GM06990 (cell line): ENCODE data around the gene IFI30.

Experiments
- DNase-seq: peaks from one replicate; pipeline ENCODE4 v3.0.0-alpha.2; 2011; ENCODE audit not compliant: insufficient read length; ENCODE audit errors: extremely low read depth
- H3K27me3 ChIP-seq: replicated peaks from 2 replicates; pipeline ENCODE4 v1.6.0; 2011; ENCODE audit warnings: low read length; ENCODE audit not compliant: control insufficient read depth, insufficient read depth
- H3K36me3 ChIP-seq: 2 replicates; pipeline ENCODE4 v1.5.1; 2011; ENCODE audit warnings: low read length; ENCODE audit not compliant: control insufficient read depth, insufficient read depth
- H3K4me3 ChIP-seq: replicated peaks from 2 replicates; pipeline ENCODE4 v1.5.1; 2011; ENCODE audit warnings: low read depth, mild to moderate bottlenecking, control low read depth, low read length
- CTCF ChIP-seq: IDR thresholded peaks from 2 replicates; pipeline ENCODE4 v1.5.1; 2011; ENCODE audit warnings: low read length, control low read depth, mild to moderate bottlenecking, inconsistent platforms; ENCODE audit not compliant: insufficient read depth, poor library complexity, severe bottlenecking

The IFI30 gene

GRCh38 chr19:18140473-18140872 is 33.1 kb upstream of the IFI30 start:
- DNase-seq, result no peak
- H3K27me3 ChIP-seq, result no peaks in the 10 kb centered on the region
- no peak overlapping the region for H3K4me3 ChIP-seq
- peaks cover 37% of the 10 kb centered on the region for H3K36me3 ChIP-seq
- TF ChIP-seq CTCF, result no peak

DNA sequence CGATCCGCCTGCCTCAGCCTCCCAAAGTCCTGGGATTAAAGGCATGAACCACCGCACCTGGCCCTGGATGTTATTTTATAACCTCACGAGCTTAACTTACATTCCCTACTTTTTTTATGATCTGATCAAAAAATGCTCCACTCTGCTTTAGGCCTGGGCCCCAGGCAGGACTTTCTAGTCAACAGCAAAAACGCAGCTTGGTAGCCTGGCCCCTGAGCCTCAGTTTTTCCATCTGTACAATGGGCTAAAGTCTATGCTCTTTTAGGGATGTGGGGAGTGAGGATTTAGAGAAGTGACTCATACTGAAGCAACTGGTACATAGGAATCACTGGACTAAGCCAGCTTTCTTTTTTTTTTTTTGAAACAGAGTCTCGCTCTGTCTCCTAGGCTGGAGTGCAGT is 32.6 kb upstream of the IFI30 start:
- no peak for TF ChIP-seq CTCF
- Histone ChIP-seq H3K4me3 (no peak overlapping the region), H3K27me3 (no peaks in the 10 kb centered on the region), H3K36me3 (peaks cover 40% of the 10 kb centered on the region)
- DNase-seq, result no peak

DNA sequence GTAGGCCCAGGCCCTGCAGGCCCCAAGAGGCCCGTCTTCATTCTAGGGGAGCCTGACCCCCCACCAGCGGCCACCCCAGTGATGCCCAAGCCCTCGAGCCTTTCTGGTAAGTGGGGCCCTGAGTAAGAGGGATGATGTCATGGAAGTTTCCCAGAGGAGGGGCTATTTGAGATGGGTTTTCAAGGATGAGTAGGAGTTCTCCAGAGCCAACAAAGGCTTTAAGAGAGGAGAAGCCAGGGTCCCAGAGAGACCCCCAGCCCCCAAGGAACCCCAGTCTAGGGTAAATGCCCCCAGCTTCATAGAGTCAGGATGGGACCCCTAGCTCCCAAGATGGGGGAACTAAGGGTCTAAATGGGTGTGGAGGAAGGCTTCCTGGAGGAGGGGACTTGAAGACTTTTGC is 29.7 kb upstream of the IFI30 start:
- Histone ChIP-seq H3K27me3 (no peaks in the 10 kb centered on the region), H3K36me3 (peaks cover 36% of the 10 kb centered on the region), H3K4me3 (no peak overlapping the region)
- DNase-seq, result no peak
- no peak for TF ChIP-seq CTCF

GRCh38 chr19:18144361-18144760 is 29.3 kb upstream of the IFI30 start:
- DNase-seq, result no peak
- TF ChIP-seq CTCF, result no peak
- Histone ChIP-seq H3K36me3 (peaks cover 35% of the 10 kb centered on the region), H3K4me3 (no peak overlapping the region), H3K27me3 (no peaks in the 10 kb centered on the region)

GRCh38 chr19:18144906-18145305 is 28.7 kb upstream of the IFI30 start:
- Histone ChIP-seq H3K36me3 (peaks cover 37% of the 10 kb centered on the region), H3K4me3 (no peak overlapping the region), H3K27me3 (no peaks in the 10 kb centered on the region)
- no peak for DNase-seq
- no peak for TF ChIP-seq CTCF

GRCh38 chr19:18145391-18145999 is 28.1 kb upstream of the IFI30 start:
- no peaks in the 10 kb centered on the region for H3K27me3 ChIP-seq
- H3K4me3 ChIP-seq, result no peak overlapping the region
- no peak for TF ChIP-seq CTCF
- DNase-seq, result no peak
- H3K36me3 ChIP-seq, result peaks cover 36% of the 10 kb centered on the region
